VCaP (cell line): ENCODE data around the gene KRTAP10-12.

ENCODE experiments used
- H3K27ac ChIP-seq: fragments of 450-650 bp; 2 replicates; pipeline ENCODE4 v1.5.1; 2017
- TF ChIP-seq, protein P1 (sequence below): fragments of 450-650 bp; conservative IDR thresholded peaks from 2 replicates; pipeline ENCODE4 v1.5.1; 2017; ENCODE audit warnings: mild to moderate bottlenecking, moderate library complexity

KRTAP10-12 gene

DNA sequence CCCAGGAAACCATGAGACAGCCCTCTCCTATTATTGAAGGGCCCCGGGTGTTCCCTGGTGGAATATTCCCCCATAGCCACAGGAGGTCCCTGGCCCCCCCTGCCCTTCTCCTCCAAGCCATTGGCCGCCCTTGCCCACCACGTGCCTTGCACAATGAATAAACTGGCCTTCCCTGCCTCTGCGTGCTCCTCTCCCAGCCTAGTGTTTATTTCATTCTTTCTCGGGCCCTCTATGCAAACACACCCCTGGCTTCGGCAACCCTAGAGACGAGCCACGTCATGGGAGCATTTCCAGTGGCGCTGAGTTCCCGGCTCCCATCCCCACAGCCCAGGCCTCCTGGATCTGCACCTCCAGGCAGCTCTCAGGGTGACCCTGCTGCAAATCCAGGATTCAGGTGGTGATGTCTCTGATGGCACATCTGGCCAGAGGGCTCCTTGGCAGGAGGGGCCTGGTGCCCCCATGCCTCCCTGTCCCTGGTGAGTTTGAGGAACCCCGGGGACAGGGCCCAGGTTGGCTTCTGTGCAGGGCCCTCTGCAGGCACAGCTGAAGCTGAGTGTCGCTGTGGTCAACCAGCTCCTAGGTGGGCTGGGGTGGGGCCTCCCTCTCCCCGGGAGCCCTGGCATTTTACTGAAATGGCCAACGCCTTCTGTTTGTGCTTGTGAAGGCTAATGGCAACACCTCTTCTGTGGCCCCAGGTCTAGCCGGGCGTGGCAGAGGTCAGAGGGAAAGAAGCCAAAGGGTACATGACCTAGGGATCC is 6.2 kb downstream of the KRTAP10-12 start:
- TF ChIP-seq, protein P1, sequence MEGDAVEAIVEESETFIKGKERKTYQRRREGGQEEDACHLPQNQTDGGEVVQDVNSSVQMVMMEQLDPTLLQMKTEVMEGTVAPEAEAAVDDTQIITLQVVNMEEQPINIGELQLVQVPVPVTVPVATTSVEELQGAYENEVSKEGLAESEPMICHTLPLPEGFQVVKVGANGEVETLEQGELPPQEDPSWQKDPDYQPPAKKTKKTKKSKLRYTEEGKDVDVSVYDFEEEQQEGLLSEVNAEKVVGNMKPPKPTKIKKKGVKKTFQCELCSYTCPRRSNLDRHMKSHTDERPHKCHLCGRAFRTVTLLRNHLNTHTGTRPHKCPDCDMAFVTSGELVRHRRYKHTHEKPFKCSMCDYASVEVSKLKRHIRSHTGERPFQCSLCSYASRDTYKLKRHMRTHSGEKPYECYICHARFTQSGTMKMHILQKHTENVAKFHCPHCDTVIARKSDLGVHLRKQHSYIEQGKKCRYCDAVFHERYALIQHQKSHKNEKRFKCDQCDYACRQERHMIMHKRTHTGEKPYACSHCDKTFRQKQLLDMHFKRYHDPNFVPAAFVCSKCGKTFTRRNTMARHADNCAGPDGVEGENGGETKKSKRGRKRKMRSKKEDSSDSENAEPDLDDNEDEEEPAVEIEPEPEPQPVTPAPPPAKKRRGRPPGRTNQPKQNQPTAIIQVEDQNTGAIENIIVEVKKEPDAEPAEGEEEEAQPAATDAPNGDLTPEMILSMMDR: no peak
- no peak overlapping the region for H3K27ac ChIP-seq

DNA sequence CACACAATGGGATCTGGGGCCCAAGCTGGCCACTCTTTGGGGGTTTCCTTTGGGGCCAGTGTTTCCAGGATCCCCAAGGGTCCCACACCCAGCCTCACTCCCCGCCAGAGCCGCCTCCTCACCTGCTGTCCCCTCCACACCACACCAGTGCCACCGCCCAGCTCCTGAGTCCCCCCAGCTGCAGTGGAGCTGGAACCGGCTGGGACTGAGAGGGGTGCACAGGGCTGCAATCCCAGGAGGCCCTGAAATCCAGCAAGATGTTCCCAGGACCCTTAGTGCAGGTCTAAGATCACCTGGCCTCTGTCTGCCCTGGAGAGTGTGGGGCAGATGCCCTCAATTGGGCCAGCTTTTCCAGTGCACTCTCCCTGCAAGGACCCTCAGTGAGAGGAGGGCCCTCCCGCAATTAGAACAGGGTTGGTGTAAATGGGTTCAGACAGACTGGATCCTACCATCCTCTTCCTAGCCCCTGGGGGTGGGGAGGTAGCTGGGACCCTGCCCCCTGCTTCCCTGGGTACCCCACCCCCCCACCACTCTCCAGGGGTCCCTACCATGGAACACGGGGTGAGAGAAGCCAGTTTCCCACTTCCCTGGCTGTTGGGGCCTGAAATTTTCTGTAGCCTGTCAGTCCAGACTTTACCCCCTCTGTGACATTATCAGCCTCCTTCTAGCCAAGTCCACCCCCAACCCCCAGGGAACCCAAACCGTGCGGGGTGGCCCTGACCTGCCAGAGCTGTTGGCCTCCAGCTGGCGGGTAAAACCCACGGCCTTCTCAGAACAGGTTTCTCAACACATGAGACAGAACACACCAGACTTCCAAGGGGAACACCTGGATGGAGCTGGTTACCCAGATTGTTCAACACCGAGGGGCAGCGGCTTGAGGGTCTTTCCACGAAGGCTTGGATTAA is 7.0 kb downstream of the KRTAP10-12 start:
- TF ChIP-seq, protein P1: no peak

DNA sequence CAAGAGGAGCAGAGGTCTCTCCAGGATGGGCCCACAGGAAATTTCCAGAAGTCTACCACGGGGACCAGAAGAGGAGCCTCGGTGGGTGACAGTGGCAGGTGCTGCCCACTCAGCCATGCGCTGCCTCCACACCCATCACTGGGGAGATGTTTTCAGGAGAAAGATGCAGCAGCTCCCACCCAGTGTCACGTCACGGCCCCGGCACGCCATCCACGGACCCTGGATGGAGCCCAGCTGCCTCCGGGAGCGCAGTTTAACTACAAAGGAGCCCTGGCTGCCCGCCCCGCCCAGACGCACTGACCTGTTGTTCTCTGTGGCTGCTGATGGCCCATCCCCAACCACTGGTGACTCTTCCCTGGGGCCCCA is 7.6 kb downstream of the KRTAP10-12 start:
- no peak overlapping the region for H3K27ac ChIP-seq
- TF ChIP-seq, protein P1: no peak

More for the DNA sequence above, 7.0 kb downstream of the KRTAP10-12 start:
- no peak overlapping the region for H3K27ac ChIP-seq

DNA sequence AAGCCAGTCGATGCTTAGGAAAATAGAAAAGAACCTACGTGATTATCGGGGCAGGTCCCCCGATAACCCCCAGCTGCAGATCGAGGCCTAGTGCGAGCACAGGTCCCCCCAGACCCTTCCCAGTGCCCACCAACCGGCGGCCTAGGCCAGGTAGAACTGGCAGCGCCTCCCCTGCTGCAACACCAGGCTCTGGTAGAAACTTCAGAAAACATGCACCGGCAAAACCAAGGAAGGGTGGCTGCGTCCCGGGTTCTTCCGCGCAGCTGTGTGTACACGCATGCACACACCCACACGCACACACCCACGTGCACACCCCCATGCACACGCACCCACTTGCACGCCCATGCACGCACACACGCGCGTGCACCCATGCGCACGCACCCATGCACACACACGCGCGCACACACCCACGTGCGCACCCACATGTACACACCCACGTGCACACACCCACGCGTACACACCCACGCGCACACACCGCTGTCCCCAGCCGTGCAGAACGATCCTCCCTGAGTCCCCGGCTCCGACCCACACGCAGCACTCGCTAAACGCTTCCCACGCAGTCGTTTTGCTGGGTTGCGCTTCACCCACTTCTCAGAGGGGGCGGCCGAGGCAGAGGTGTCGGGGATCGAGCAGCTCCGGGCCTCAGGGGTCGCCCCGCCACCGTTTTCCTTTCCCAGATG is 9.2 kb downstream of the KRTAP10-12 start:
- TF ChIP-seq, protein P1: no peak
- H3K27ac ChIP-seq: no peak overlapping the region

DNA sequence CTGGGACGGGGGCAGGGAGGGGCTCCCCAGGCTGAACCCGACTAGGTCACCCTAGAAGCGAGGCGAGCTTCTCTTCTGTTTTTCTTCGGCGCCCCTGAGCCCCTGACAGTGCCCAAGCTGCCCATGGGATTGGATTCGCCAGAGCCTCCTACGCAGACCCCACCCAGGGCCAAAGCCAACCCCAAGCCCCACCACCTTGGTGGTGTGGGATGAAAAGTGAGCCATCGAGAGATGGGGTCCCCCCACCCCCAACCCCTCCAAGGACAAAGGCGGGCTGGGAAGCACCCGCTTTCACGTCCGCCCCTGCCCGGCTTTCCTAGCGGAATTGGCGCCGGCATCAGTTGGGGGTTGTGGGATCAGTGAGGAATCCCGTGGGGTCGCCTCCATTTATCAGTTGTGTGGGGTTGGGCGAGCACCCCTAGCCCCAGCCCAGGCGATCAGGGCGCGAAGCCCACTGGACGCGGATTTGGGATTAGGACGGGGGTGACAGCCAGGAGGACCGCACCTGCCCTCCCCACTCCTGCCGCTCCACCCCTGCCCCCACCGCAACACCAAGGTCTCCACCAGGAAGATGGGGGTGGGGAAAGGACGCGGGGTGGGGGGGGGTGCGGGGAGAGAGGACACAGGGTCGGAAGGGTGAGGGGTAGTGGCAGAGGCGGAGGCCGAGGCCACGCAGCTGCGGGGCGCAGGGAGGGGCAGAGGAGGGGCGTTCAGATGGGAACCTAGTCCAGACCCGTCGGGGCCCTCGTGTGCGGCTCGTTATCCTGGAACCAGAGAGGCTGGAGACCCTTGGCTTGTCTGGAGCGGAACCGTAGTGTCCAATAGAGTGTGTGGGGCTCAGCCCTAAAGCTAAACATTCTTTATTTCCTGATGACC is 10.0 kb downstream of the KRTAP10-12 start:
- TF ChIP-seq, protein P1: no peak
- no peak overlapping the region for H3K27ac ChIP-seq

DNA sequence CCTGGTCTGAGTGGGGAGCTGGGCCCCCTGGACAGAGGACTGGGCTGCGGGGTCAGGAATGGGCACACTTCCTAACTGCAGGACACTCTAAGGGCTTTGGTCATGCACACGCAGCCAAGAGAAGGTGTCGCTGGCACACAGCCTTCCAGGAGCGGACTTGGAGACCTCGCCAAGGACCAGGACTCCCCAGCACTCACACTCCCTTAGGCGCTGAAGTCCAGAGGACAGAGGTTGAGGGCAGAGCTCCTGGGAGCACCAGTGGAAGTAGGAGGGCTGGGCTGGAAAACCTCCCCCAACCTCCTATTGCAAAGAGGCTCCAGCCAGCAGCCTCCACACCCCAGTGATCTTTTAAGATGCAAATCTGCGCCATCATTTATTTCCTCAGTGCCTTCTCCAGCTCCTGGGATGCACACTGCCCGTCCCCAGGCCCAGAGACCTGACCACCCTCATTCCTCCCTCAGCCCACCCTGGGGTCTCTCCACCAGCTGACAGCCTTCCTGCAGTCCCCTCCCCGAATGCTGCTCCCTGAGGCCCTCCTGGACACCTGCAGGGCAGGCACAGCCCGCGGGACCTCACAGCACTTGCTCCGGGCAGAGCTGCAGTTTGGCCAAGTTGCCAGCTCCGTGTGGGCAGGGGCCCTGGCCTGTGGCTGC is 11.4 kb downstream of the KRTAP10-12 start:
- TF ChIP-seq, protein P1: no peak
- no peak overlapping the region; the same call in 1 of the 2 replicates for H3K27ac ChIP-seq
